Measurements from ENCODE around the gene MRPS5.

GRCh38 chr2:95158891-95159619, 37.4 kb upstream of the MRPS5 start:
- TF ChIP-seq, protein P1, sequence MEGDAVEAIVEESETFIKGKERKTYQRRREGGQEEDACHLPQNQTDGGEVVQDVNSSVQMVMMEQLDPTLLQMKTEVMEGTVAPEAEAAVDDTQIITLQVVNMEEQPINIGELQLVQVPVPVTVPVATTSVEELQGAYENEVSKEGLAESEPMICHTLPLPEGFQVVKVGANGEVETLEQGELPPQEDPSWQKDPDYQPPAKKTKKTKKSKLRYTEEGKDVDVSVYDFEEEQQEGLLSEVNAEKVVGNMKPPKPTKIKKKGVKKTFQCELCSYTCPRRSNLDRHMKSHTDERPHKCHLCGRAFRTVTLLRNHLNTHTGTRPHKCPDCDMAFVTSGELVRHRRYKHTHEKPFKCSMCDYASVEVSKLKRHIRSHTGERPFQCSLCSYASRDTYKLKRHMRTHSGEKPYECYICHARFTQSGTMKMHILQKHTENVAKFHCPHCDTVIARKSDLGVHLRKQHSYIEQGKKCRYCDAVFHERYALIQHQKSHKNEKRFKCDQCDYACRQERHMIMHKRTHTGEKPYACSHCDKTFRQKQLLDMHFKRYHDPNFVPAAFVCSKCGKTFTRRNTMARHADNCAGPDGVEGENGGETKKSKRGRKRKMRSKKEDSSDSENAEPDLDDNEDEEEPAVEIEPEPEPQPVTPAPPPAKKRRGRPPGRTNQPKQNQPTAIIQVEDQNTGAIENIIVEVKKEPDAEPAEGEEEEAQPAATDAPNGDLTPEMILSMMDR (conservative IDR thresholded peaks at IDR 0.05; ENCODE audit: low read length): no peak
- TF ChIP-seq EZH2phosphoT487 (IDR thresholded peaks at IDR 0.05; ENCODE audit: borderline replicate concordance, low read depth, low read length): no peak

Data from OCI-LY7 (cell line).